ENCODE measurements around the gene OSTF1. TPM values are rescaled to one million over a fixed set of nuclear protein-coding genes. Genes with fewer than 3 reads are reported as not detected.

Gene OSTF1
- total and polyA plus RNA-seq, 10 of the 15 experiments (the other 5 are each of a cell fraction or from before 2014, with no cell fraction given): 36.2 to 82.4 (median 46.9) TPM

- TF ChIP-seq KLF5 (IDR thresholded peaks at IDR 0.05; ENCODE audit: partially characterized antibody): no peak
- no peak for TF ChIP-seq KAT2A (conservative IDR thresholded peaks at IDR 0.05; ENCODE audit: control insufficient read depth, low read depth, low read length)
- TF ChIP-seq JUND (IDR thresholded peaks at IDR 0.05; ENCODE audit: low read depth, low read length): no peak
- no peak for TF ChIP-seq CHD2 (IDR thresholded peaks at IDR 0.05; ENCODE audit: borderline replicate concordance, low read depth, low read length)
- no peak for TF ChIP-seq BCL11A (IDR thresholded peaks at IDR 0.05; ENCODE audit: low read depth, low read length)
- Histone ChIP-seq H3K4me2 (ENCODE audit: control insufficient read depth, insufficient read depth) (no peak overlapping the region), H3K27me3 (replicated peaks in 1 of 2; ENCODE audit: control insufficient read depth in 2 of 2, insufficient read depth in 2 of 2, low read length in 1 of 2) (no peaks in the 10 kb centered on the region), H3K79me2 (ENCODE audit: control insufficient read depth, insufficient read depth, low read length) (peaks cover 4% of the 10 kb centered on the region), H3K9me3 (replicated peaks; ENCODE audit: control insufficient read depth, insufficient read depth, low read length) (no peaks in the 10 kb centered on the region), H3K27ac (ENCODE audit: control insufficient read depth, insufficient read depth) (no peak overlapping the region), H2AFZ (ENCODE audit: control insufficient read depth, low read depth, low read length) (no peak overlapping the region), H4K20me1 (ENCODE audit: control insufficient read depth, insufficient read depth) (no peaks in the 10 kb centered on the region; the same call in 1 of the 2 replicates), H3K36me3 (ENCODE audit: control insufficient read depth in 2 of 2, insufficient read depth in 2 of 2, low read length in 1 of 2) (peaks cover 0 to 4% of the 10 kb centered on the region in 2 experiments; a peak in 1 of 4 replicates), H3K4me1 (ENCODE audit: control insufficient read depth, insufficient read depth, low read length) (no peaks in the 10 kb centered on the region), H3K9ac (ENCODE audit: control insufficient read depth, insufficient read depth, low read length) (no peak overlapping the region), H3K4me3 (no peak overlapping the region)
- no peak for ATAC-seq
- no peak for DNase-seq (ENCODE audit: low read depth, low spot score)
- ChIA-PET RAD21 (ENCODE audit: unreplicated experiment) (interaction anchor here (0.6 kb wide), 1 partner anchor 15 kb away, joined by 3 read pairs; no protein-coding TSS in a partner anchor), SMC1A (ENCODE audit: uncharacterized antibody, unreplicated experiment) (interaction anchor here (1.7 to 2.3 kb wide), 2 partner anchors 15 kb away, joined by 6 read pairs; no protein-coding TSS in a partner anchor), POLR2A (interaction anchor here (0.7 kb wide), 1 partner anchor 189 kb away, joined by 5 read pairs; no protein-coding TSS in a partner anchor), CTCF (no interaction called here)
- BruUV-seq (replicated peaks): no TSS peak
- WGBS (ENCODE audit: insufficient coverage, insufficient replicate concordance, low lambda C conversion rate, missing lambda C conversion rate): 100% methylated on average over 5 of the region's 6 CpGs
- in situ Hi-C loops (cut with MboI): no loop called here
- no peak for FAIRE-seq
- intact Hi-C loops (cut with micrococcal nuclease; ENCODE audit: unreplicated experiment): no loop called here
Observed at GRCh38 chr9:75106857-75107256, 18.5 kb downstream of the OSTF1 start.

DNA sequence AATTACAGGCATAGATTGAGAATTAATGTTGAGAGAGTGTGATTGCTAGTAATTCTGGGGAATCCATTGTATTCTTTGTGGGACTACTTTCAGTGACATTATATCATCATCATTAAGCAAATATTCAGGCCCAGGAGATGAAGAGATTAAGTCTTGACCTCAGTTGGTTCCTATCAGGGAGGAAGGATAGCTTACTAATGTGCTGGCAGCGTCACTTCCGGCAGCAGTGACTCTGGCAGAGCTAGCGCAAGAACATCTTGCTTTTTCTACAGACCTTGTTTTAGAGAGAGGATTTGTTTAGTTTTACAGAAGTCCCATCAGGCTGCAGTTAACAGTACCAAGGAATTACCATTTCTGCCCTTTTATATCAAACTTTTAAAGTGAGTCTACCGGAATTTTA lies 20.3 kb downstream of the OSTF1 start:
- ChIA-PET SMC1A (ENCODE audit: uncharacterized antibody, unreplicated experiment) (interaction anchor here (1.7 to 2.3 kb wide), 2 partner anchors 13 to 17 kb away, joined by 6 read pairs; no protein-coding TSS in a partner anchor), POLR2A (no interaction called here), CTCF (interaction anchor here (1.3 kb wide), 1 partner anchor 337 kb away, joined by 3 read pairs; no protein-coding TSS in a partner anchor), RAD21 (ENCODE audit: unreplicated experiment) (no interaction called here)
- WGBS (ENCODE audit: insufficient coverage, insufficient replicate concordance, low lambda C conversion rate, missing lambda C conversion rate): 100% methylated on average over 4 of the region's 4 CpGs
- no peak overlapping the region for H3K4me3 ChIP-seq
- DNase-seq (ENCODE audit: low read depth, low spot score) (no peak), ATAC-seq (no peak), FAIRE-seq (no peak)
- no peaks in the 10 kb centered on the region for H3K27me3 ChIP-seq (replicated peaks in 1 of 2; ENCODE audit: control insufficient read depth in 2 of 2, insufficient read depth in 2 of 2, low read length in 1 of 2)
- no peaks in the 10 kb centered on the region for H3K4me1 ChIP-seq (ENCODE audit: control insufficient read depth, insufficient read depth, low read length)
- H3K27ac ChIP-seq (ENCODE audit: control insufficient read depth, insufficient read depth): no peak overlapping the region
- intact Hi-C loops (cut with micrococcal nuclease; ENCODE audit: unreplicated experiment): no loop called here
- no peak overlapping the region for H2AFZ ChIP-seq (ENCODE audit: control insufficient read depth, low read depth, low read length)
- no peak overlapping the region for H3K9ac ChIP-seq (ENCODE audit: control insufficient read depth, insufficient read depth, low read length)
- no peaks in the 10 kb centered on the region for H3K36me3 ChIP-seq (ENCODE audit: control insufficient read depth in 2 of 2, insufficient read depth in 2 of 2, low read length in 1 of 2)
- no peaks in the 10 kb centered on the region for H3K9me3 ChIP-seq (replicated peaks; ENCODE audit: control insufficient read depth, insufficient read depth, low read length)
- in situ Hi-C loops (cut with MboI): no loop called here
- peaks cover 4% of the 10 kb centered on the region for H3K79me2 ChIP-seq (ENCODE audit: control insufficient read depth, insufficient read depth, low read length)
- no peaks in the 10 kb centered on the region; the same call in 1 of the 2 replicates for H4K20me1 ChIP-seq (ENCODE audit: control insufficient read depth, insufficient read depth)
- no TSS peak for BruUV-seq (replicated peaks)
- H3K4me2 ChIP-seq (ENCODE audit: control insufficient read depth, insufficient read depth): no peak overlapping the region
- TF ChIP-seq USF2 (IDR thresholded peaks at IDR 0.05; ENCODE audit: borderline replicate concordance, low read depth, low read length) (no peak), CBX5 (IDR thresholded peaks at IDR 0.05; ENCODE audit: low read depth) (no peak), RAD21 (IDR thresholded peaks at IDR 0.05; ENCODE audit: insufficient read depth, low read depth, low read length) (no peak), JUNB (IDR thresholded peaks at IDR 0.05) (no peak), STAT1 (conservative IDR thresholded peaks at IDR 0.05) (no peak), TAF1 (IDR thresholded peaks at IDR 0.05; ENCODE audit: borderline replicate concordance, low read depth, low read length) (no peak), TBL1XR1 (IDR thresholded peaks at IDR 0.05; ENCODE audit: low read depth, low read length) (no peak), WRNIP1 (IDR thresholded peaks at IDR 0.05; ENCODE audit: borderline replicate concordance, low read depth, low read length) (no peak), ZNF274 (IDR thresholded peaks at IDR 0.05; ENCODE audit: insufficient read depth, insufficient read length) (no peak), RCOR1 (conservative IDR thresholded peaks at IDR 0.05; ENCODE audit: low read depth, low read length) (no peak)
- TF ChIP-seq, protein P1, sequence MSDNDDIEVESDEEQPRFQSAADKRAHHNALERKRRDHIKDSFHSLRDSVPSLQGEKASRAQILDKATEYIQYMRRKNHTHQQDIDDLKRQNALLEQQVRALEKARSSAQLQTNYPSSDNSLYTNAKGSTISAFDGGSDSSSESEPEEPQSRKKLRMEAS (IDR thresholded peaks at IDR 0.05; ENCODE audit: low read depth, low read length): no peak
- TF ChIP-seq, protein P2, sequence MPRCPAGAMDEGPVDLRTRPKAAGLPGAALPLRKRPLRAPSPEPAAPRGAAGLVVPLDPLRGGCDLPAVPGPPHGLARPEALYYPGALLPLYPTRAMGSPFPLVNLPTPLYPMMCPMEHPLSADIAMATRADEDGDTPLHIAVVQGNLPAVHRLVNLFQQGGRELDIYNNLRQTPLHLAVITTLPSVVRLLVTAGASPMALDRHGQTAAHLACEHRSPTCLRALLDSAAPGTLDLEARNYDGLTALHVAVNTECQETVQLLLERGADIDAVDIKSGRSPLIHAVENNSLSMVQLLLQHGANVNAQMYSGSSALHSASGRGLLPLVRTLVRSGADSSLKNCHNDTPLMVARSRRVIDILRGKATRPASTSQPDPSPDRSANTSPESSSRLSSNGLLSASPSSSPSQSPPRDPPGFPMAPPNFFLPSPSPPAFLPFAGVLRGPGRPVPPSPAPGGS (IDR thresholded peaks at IDR 0.05; ENCODE audit: borderline replicate concordance, insufficient read depth, low read depth, low read length, poor library complexity, severe bottlenecking): no peak

Data from GM12878 (cell line).